PFSK-1 (cell line): ENCODE results near the gene GRAMD1A.

ENCODE experiments used
- POLR2AphosphoS5 ChIP-seq: IDR thresholded peaks from 2 replicates; pipeline ENCODE4 v1.6.1; 2012; ENCODE audit warnings: low read depth, mild to moderate bottlenecking, control low read depth, low read length, moderate library complexity
- REST ChIP-seq, 2 experiments: IDR thresholded peaks; 2 replicates each; pipeline versions ENCODE4 v1.6.1 to v1.8.0; 2011 to 2012; ENCODE audit warnings: low read depth in 2 of 2, low read length in 2 of 2, control low read depth in 1 of 2, inconsistent platforms in 1 of 2, mild to moderate bottlenecking in 1 of 2, moderate library complexity in 1 of 2; ENCODE audit not compliant: insufficient read depth in 1 of 2
- SIN3A ChIP-seq: IDR thresholded peaks from 2 replicates; pipeline ENCODE4 v1.6.1; 2012; ENCODE audit warnings: mild to moderate bottlenecking, low read length, moderate library complexity, borderline replicate concordance; ENCODE audit not compliant: insufficient read depth
- TAF1 ChIP-seq: IDR thresholded peaks from 2 replicates; pipeline ENCODE4 v1.6.1; 2012; ENCODE audit warnings: low read length, control low read depth, borderline replicate concordance; ENCODE audit not compliant: insufficient read depth

DNA sequence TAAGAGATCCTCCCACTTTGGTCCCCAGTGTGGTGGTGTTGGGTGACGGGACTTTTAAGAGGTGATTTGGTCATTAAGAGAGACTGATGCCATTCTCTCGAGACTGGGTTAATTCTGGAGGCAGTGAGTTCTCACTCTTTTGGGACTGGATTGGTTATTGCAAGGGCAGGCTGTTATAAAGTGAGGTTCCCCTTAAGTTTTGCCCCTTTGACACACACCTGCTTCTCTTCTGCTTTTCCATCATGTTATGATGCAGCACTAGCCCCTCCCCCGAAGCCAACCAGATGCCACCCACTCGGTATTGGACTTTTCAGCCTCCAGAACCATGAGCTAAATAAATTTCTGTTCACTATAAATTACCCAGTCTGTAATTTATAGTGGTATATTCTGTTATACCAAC lies 16.3 kb upstream of the GRAMD1A start:
- no peak for TF ChIP-seq POLR2AphosphoS5
- TF ChIP-seq SIN3A, result no peak
- TF ChIP-seq REST (IDR thresholded peaks at IDR 0.05; ENCODE audit: insufficient read depth in 1 of 2, low read depth in 2 of 2, low read length in 2 of 2), result no peak
- no peak for TF ChIP-seq TAF1
